Activated CD4-positive, alpha-beta T cell treated with anti-CD3 and anti-CD28 coated beads, Interleukin-2, amount 50 U/mL, for 16 hours (primary cell): Measurements from ENCODE around the gene UBE2D1.
"Not testable (repeated sequence)": the region's sequence is repeated elsewhere in the genome, so short reads cannot be mapped to it uniquely, and the experiment has no call there.

Source experiments
- DNase-seq: peaks from one replicate; pipeline ENCODE4 v3.0.0-alpha.2; 2020

UBE2D1 gene

GRCh38 chr10:58384544-58384998, 49.8 kb downstream of the UBE2D1 start:
- DNase-seq, result no peak

- DNase-seq, result peak; percentile 97
These were observed 50.4 kb downstream of the UBE2D1 start, which contains the start of gene TFAM for GRCh38 chr10:58384999-58385783. TFAM (plus strand) TSS chr10:58385410; CDS start chr10:58385548, 138 bp downstream.

GRCh38 chr10:58385784-58386112, 50.9 kb downstream of the UBE2D1 start:
- DNase-seq, result peak; percentile 23

DNA sequence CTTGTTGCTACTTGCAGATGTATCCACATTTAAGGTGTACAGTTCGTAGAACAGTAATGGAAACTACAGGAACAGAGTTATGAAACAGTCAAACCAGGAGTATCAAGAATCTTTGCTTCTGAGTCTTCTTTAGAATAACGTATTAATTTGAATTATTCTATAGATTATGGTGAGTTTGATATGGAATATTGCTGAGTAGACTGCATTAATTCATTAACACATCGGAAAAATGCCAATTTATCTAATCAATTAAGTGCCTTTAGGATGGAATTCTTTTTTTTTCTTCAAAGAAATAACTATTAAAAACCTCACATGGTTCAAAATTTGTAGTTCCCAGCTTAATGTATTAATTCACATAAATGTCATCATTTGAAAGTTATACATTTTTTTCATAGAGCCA, 54.2 kb downstream of the UBE2D1 start:
- DNase-seq, result no peak

DNA sequence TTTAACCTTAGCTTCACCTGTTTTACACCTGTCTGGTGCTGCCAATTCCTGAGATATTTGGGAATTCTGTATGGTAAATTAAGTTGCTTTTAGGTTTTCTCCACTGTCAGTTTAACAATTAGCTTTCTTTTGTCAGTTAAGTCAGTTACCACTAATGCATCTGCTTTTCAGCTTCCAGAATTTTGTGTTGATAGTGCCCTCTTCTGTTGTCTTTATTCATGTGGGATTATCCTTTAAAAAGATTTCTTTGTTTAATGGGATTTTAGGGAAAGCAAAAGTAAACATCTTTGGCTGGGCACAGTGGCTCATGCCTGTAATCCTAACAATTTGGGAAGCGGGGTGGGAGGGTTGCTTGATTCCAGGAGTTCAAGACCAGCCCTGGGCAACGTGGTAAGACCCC, 58.5 kb downstream of the UBE2D1 start:
- no peak for DNase-seq

- DNase-seq, result no peak
These were observed 59.7 kb downstream of the UBE2D1 start for GRCh38 chr10:58394471-58394870.

- no peak for DNase-seq
These were observed 61.3 kb downstream of the UBE2D1 start for GRCh38 chr10:58396057-58396456.

- DNase-seq, result no peak
These were observed 63.0 kb downstream of the UBE2D1 start for GRCh38 chr10:58397830-58398229.

DNA sequence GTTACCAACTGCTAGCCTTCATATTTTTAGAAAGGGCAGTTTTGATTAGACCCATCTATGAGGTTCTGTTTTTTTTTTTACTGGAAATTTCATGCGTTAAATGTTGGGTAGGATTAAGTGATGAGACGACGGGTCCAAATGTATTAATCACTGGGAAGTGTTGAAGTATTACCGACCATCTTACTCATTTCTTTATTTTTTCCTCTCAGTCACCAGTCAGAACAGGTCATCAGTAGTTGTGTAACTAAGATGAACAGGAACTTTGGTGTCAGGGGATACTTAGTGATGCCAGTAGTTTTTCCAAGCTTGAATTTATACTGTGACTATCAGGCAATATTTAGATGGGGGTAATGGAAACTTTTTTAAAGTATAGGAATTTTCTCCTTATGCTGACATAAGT, 64.6 kb downstream of the UBE2D1 start:
- no peak for DNase-seq

- no peak for DNase-seq
These were observed 65.8 kb downstream of the UBE2D1 start for GRCh38 chr10:58400609-58401008.

DNA sequence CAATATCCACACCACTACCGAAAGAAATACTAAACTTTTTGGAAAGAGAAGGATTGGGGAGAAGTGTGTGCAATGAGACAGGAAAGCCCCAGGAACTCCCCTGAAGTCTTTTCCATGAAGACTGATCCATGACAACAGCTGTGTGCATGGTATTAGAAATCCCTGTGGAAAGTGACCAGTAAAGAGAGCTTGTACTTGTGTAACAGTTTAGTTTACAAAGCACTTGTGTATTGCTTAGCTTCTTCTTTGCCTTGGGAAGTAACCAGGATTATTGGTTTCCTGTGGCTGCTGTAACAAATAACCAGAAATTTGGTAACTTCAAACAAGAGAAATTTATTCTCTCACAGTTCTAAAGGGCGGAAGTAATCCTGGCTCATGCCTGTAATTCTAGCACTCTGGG, 69.2 kb downstream of the UBE2D1 start:
- no peak for DNase-seq

GRCh38 chr10:58409956-58410610, 75.3 kb downstream of the UBE2D1 start:
- DNase-seq, result no peak

DNA sequence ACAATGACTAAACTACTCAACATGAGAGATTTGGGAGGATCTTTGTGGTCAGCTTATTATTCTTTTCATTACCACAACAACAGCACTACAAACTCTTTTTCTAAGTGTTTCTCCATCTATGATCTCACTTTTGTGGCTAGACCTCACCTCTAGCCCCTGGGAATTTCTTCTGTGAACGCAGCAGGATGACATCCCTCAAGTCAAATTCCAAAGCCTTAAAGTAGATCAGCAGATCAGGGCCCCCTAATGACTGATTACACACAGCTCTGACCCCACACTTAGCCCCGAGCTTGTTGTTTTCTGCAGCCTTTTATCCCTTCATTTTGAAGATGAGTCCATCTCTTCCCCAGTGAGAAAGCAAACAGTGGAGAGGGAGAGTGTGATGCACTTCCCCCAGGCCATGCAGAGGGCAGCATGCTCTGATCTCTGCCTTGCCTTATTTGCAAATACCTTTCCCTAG, 77.7 kb downstream of the UBE2D1 start:
- no peak for DNase-seq

- no peak for DNase-seq
These were observed 79.7 kb downstream of the UBE2D1 start for GRCh38 chr10:58414270-58415041.

DNA sequence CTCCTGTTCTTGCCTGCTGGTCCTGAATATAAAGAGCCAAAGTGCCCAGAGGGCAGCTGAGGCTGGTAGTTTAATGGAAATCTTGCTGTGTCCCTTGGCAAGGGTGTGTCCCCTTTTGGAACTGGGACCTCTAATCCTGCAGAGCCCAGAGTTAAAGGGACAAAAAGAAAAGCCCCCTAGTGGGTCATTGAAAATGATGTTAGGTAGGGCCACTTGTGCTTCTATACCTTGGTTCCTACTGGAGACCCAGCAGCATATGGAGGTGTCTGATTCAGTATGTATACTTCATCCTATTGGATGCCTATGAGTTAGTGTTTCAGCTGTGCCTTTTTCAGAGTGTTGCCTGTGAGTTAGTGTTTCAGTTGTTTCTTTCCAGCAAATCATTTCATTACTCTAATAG, 81.0 kb downstream of the UBE2D1 start:
- no peak for DNase-seq

DNA sequence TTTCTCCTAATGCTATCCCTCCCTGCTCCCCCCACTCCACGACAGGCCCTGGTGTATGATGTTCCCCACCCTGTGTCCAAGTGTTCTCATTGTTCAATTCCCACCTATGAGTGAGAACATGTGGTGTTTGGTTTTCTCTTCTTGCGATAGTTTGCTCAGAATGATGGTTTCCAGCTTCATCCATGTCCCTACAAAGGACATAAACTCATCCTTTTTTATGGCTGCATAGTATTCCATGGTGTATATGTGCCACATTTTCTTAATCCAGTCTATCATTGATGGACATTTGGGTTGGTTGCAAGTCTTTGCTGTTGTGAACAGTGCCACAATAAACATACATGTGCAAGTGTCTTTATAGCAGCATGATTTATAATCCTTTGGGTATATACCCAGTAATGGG, 83.1 kb downstream of the UBE2D1 start:
- not testable (repeated sequence) for DNase-seq
